Right lobe of liver (tissue), 4 donors: Measurements from ENCODE around the gene SFTPD.
"Not testable (repeated sequence)": the region's sequence is repeated elsewhere in the genome, so short reads cannot be mapped to it uniquely, and the experiment has no call there.

Experiments
- CTCF ChIP-seq, 4 donors: fragments of 200-600 bp in 3 of 4; fragments of 450-650 bp in 1 of 4; IDR thresholded peaks; one replicate each; pipeline versions ENCODE4 v1.5.1 to v1.8.0; 2016 to 2022; ENCODE audit warnings: antibody characterized with exemption in 4 of 4, mild to moderate bottlenecking in 2 of 4
- POLR2A ChIP-seq: fragments of 450-650 bp; IDR thresholded peaks from one replicate; pipeline ENCODE4 v1.6.1; 2017; ENCODE audit warnings: antibody characterized with exemption, mild to moderate bottlenecking
- donor health status: DM: no; HTN: no; CAD: no.
- donor health status: DM: no; HTN: no; CAD: no.
- donor health status: DM: no; HTN: yes; CAD: no.

- not testable (repeated sequence) for TF ChIP-seq CTCF (IDR thresholded peaks at IDR 0.05); POLR2A
Measured at GRCh38 chr10:79915838-79916237, 33.1 kb downstream of the SFTPD start.
